ENCODE measurements around the gene TIMM50.

DNA sequence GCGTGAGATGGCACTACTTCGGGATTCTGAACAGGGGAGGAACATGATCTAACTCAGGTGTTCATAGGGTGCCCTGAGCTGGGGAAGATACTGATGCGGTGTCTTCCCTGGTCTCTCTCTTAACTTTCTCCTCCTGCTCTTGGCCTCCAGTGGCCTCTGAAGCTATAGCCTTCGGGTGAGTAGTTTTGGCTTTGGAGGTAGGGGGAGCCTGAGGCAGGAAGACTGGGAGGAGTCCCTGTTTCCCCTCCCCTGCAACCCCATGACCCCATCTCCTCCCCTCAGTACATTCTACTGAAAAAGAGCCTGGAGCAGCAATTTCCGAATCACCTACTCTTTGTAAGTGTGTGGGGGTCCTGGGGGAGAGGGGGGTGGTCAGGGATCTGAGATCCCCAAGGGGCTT lies 37.8 kb downstream of the TIMM50 start:
- TF ChIP-seq CTCF (IDR thresholded peaks at IDR 0.05) (no peak), POLR2A (IDR thresholded peaks at IDR 0.05) (no peak)

Measured in testis (tissue), 2 donors.